GM18951 (cell line): Measurements from ENCODE around the gene MRPL24.

Experiments
- POLR2A ChIP-seq: IDR thresholded peaks from 4 replicates; pipeline ENCODE4 v1.6.1; 2011; ENCODE audit warnings: mild to moderate bottlenecking; ENCODE audit not compliant: insufficient read length, insufficient read depth; ENCODE audit errors: extremely low read depth
- in situ Hi-C: fragments of 300-500 bp; cut with MboI; formaldehyde crosslinking; loops from one replicate; pipeline ENCODE4 v1.12.0; 2022; ENCODE audit warnings: low sequenced_read_pairs, mixed read lengths, inconsistent platforms; ENCODE audit not compliant: unreplicated experiment

Gene MRPL24

GRCh38 chr1:156706657-156707416 is 34.1 kb downstream of the MRPL24 start:
- TF ChIP-seq POLR2A: no peak
- in situ Hi-C loops: no loop called here

- in situ Hi-C loops: no loop called here
- TF ChIP-seq POLR2A: no peak
Observed at GRCh38 chr1:156705918-156706656, 34.8 kb downstream of the MRPL24 start.

DNA sequence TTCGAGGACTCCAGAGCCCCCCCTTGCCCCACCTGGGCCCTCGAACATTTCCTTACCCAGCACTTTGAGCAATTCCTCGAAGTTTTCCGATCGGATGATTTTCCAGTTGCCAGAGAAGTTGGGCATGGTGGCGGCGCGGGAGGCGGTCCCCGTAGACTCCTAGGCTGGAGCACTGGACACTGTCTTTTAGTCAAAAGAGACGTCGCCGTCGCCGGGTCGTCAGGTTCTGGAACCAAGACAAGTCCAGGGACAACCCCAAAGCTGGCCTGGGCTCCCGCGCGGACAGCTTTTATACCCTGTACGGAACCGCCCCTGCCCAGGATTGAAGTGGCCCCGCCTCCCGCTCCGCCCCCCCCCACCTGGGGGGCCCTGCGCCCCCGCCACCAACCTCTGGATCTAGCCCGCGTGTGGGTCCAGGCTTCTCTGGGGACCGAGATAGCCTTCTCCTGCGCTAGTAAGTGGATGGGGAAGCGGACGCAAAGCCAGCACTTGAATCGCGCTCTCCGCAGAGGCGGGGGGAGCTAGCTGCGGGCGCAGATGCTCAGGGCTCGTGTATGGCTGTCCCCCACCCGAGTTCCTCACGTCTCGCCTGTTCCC is 35.5 kb downstream of the MRPL24 start, which contains the start of gene CRABP2:
TSS of gene CRABP2 (minus strand) at position 263 of the 597 bp plus-strand sequence. CDS start at position 126, 137 bp downstream.
- TF ChIP-seq POLR2A: no peak
- in situ Hi-C loops: no loop called here

GRCh38 chr1:156704930-156705320 is 36.0 kb downstream of the MRPL24 start:
- in situ Hi-C loops: no loop called here
- no peak for TF ChIP-seq POLR2A

GRCh38 chr1:156704166-156704711 is 36.6 kb downstream of the MRPL24 start:
- in situ Hi-C loops: no loop called here
- no peak for TF ChIP-seq POLR2A

- in situ Hi-C loops: no loop called here
- no peak for TF ChIP-seq POLR2A
Observed at GRCh38 chr1:156703741-156704140, 37.1 kb downstream of the MRPL24 start.

DNA sequence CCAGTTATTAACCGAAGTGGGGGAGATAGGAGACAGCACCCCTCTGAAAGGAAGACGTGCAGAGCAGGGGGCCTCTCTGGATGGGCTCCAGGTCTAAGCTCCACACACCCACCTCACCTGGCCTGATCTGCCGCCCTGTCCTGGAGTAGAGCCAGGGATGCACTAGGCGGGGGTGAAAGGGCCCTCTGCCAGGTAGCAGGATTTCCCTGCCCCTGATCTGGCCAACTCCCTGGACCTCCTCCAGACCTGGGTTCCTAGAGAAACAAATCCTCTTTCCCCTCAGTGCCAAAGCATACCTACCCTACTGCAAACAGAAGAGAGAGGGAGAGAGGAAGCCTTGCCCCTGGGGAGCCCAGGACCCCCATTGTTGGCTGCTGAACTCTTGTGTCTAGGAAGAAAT is 37.6 kb downstream of the MRPL24 start:
- no peak for TF ChIP-seq POLR2A
- in situ Hi-C loops: no loop called here

GRCh38 chr1:156700736-156701531 is 40.0 kb downstream of the MRPL24 start:
- in situ Hi-C loops: no loop called here
- TF ChIP-seq POLR2A: no peak

GRCh38 chr1:156698995-156699394 is 41.9 kb downstream of the MRPL24 start:
- in situ Hi-C loops: loop anchor here (25.0 kb wide), 1 partner anchor 163 kb away; the partner anchor contains the start of genes INSRR and NTRK1
- no peak for TF ChIP-seq POLR2A

DNA sequence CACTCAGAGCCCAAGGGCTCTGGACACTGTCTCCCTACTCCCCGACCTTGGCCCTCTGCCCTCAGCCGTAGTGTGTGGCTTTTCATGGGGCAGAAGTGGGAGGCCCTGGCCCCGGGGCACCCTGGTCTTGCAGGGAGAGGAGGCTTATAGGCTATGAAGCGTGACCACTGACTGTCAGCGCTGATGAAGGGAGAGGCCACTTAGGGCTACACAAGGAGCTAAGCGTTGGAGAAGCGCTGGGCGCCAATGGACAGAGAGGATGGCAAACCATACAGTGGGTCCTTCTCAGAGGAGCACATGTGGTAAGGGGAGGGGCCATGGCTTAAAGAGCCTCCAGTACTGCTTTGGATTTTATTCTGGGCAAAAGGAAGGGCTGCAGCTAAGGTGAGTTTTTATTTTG is 43.4 kb downstream of the MRPL24 start:
- no peak for TF ChIP-seq POLR2A
- in situ Hi-C loops: loop anchor here (25.0 kb wide), 1 partner anchor 165 kb away; the partner anchor contains the start of genes INSRR and NTRK1

GRCh38 chr1:156696755-156697154 is 44.1 kb downstream of the MRPL24 start:
- in situ Hi-C loops: loop anchor here (25.0 kb wide), 1 partner anchor 166 kb away; the partner anchor contains the start of genes INSRR and NTRK1
- no peak for TF ChIP-seq POLR2A

DNA sequence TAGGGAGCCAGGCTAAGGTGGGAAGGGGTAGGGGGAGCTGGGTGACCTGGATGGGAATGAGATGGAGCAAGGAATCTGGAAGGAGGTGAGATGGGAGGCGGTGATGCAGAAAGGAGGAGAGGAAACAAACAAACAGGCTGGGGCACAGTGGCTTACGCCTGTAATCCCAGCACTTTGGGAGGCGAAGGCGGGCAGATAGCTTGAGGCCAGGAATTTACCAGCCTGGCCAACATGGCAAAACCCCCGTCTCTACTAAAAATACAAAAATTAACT is 46.3 kb downstream of the MRPL24 start:
- in situ Hi-C loops: loop anchor here (25.0 kb wide), 1 partner anchor 168 kb away; the partner anchor contains the start of genes INSRR and NTRK1
- no peak for TF ChIP-seq POLR2A

- in situ Hi-C loops: loop anchor here (25.0 kb wide), 1 partner anchor 168 kb away; the partner anchor contains the start of genes INSRR and NTRK1
- TF ChIP-seq POLR2A: no peak
Observed at GRCh38 chr1:156693848-156694689, 46.8 kb downstream of the MRPL24 start.
